GM21723 (cell line): Measurements from ENCODE around the gene TAS1R3.
"Not testable (repeated sequence)": the region's sequence is repeated elsewhere in the genome, so short reads cannot be mapped to it uniquely, and the experiment has no call there.

Experiments used
- ATAC-seq: cut with Tn5 transposase; IDR thresholded peaks from one replicate; pipeline ENCODE4 v1.9.1; 2021; ENCODE audit warnings: mild to moderate bottlenecking, moderate library complexity; ENCODE audit not compliant: unreplicated experiment

The TAS1R3 gene

DNA sequence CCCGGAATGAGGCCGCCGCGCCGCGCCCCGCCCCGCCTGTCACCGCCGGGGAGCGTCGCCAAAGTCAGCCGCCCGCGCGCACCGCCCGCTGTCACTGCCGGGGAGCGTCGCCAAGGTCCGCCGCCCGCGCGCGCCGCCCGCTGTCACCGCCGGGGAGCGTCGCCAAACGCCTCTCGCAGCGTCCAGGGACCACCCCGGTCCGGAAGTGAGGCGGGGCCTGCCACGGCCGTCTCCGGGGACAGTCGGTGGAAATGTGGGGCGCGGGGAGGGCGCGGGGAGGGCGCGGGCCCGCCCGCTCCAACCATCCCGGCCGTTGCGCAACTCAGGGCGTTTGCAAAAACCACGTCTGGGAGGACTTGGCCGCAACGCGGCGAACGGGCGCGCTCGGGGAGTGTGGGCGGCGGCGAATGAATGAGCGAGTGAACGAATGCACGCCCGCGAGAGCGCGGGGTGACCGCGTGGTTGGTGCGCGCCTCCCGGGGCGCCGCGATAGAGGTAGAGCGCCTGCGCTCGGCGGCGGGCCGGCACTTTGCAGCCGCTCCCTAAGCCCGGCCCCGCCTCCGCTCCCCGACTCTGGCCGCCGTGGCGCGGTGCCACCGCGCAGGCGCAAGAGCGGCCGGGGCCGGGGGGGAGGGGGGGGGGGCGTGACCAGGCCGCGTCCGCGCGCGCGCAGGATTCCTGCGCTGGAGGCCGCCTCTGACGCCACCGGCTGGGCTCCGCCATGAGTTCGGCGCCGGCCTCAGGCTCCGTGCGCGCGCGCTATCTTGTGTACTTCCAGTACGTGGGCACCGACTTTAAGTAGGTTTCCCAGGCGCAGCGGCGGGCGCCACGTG lies 22.9 kb upstream of the TAS1R3 start, which contains the start of the genes ACAP3 and PUSL1:
Gene ACAP3 (minus strand): TSS at position 8 of the 833 bp plus-strand sequence. CDS start 115 bp downstream, outside the sequence.
Gene PUSL1 (plus strand): TSS at position 675 of the 833 bp plus-strand sequence. CDS start 47 bp downstream, at position 722.
- ATAC-seq: peak; percentile 61

DNA sequence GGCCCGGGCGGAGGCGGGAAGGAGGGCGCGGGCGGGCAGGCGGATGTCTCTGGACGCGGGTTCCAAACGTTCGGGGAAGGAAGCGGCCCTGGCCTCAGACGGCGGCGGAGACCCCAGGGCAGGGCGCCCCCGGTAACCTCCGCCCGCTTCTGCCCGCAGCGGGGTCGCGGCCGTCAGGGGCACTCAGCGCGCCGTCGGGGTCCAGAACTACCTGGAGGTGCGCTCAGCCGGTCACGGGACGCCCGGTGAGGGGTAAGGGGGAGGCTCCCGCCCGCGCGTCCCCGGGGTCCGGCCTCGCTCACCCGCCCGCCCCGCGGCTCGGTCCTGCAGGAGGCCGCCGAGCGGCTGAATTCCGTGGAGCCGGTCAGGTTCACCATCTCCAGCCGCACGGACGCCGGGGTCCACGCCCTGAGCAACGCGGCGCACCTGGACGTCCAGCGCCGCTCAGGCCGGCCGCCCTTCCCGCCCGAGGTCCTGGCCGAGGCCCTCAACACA lies 22.3 kb upstream of the TAS1R3 start:
- ATAC-seq: no peak

DNA sequence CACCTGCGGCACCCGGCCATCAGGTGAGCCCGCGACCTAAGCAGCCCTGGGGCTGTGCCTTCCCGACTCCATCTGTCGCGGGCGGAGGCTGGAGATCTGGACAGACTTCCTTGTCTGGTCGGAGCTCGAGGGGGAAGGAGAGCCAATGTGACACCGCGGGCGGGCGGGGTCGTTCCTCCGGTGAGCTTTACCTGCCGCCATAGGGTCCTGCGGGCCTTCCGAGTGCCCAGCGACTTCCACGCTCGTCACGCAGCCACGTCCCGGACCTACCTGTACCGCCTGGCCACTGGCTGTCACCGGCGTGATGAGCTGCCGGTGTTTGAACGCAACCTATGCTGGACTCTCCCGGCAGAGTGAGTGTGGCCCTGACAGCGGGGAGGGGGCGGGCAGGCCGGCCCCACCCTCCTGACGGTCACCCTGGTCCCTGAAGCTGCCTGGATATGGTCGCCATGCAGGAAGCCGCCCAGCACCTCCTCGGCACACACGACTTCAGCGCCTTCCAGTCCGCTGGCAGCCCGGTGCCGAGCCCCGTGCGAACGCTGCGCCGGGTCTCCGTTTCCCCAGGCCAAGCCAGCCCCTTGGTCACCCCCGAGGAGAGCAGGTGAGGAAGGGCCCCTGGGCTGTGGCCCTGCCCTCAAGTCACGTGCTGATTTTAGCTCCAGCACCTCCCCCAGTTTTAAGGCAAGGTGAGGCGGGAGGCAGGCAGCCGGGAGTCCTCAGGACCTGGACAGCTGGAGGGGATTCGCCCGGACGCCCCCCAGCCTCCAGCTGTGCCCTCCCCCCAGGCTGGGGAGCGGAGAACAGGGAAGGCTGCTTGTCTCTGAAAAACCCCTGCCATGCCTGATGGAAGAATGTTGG lies 21.6 kb upstream of the TAS1R3 start:
- ATAC-seq: no peak

DNA sequence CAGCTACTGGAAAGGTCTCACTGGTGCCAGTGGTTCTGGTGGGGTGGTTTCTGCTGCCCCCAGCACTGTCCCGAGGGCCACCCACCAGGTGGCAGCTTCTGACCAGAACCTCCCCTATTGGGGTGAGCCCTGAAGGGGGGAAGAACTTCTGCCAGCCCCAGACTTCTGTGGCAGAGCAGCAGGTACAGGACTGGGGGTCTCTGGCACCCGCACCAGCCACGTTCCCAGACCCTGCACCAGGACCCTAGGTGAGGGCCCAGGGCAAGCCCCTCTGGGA lies 21.0 kb upstream of the TAS1R3 start:
- ATAC-seq: no peak

DNA sequence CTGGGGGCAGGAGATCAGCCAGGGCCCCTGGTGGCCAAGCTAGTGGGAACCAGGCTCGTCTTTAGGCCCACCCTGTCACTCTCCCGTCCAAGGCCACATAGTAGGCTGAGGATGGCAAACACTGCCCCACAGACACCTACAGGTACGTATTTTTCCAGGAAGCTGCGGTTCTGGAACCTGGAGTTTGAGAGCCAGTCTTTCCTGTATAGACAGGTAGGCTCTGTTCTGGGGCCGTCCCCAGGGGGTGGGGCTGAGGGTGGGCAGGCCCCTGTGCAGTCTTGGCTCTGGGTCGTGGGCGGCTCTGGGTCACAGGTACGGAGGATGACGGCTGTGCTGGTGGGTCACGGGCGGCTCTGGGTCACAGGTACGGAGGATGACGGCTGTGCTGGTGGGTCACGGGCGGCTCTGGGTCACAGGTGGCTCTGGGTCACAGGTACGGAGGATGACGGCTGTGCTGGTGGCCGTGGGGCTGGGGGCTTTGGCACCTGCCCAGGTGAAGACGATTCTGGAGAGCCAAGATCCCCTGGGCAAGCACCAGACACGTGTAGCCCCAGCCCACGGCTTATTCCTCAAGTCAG lies 20.5 kb upstream of the TAS1R3 start:
- ATAC-seq: no peak

DNA sequence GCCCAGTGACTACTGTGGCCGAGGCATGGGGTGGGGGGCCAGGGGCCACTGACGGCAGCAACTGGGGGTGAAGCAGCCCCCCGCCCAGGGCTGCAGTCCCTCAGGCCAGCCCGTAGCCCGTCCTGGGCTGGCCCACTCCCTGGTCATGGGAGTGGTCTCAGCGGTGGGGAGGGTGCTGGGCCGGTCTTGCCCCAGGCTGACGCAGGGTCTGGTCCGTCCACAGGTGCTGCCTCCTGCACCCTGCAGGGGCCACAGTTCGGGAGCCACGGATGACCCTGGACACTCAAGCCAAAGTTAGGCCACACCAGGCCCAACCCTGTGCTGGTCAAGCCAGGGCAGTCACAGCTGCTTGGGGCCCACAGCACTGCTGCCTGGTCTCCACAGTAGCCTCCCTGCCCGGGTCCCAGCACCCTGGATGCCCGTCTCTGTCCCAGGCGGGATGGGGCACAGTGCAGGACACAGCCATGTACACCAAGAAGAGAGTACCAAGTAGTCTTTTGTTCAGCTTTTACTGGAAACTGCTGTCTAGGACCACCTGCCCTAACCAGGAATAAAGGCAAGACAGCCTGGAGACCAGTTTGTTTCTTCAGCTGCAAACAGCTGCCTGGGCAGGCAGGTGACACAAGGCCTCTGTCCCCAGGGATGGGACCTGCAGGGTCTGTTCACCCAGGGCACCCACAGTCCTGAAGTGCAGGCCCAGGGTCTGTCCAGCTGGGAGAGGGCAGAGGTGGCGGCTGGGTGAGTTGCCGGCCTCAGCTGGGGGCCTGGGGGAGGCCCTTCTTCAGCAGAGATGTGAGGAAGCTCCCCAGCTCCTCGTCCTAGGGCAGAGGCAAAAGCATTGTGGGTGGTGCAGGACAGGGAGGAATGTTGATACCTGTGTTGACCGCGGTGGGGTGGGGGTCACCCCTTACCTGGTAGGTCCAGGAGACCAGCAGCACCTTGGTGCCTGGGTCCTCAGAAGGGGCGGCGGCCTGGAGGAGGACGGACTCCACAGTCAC lies 19.7 kb upstream of the TAS1R3 start:
- ATAC-seq: no peak

DNA sequence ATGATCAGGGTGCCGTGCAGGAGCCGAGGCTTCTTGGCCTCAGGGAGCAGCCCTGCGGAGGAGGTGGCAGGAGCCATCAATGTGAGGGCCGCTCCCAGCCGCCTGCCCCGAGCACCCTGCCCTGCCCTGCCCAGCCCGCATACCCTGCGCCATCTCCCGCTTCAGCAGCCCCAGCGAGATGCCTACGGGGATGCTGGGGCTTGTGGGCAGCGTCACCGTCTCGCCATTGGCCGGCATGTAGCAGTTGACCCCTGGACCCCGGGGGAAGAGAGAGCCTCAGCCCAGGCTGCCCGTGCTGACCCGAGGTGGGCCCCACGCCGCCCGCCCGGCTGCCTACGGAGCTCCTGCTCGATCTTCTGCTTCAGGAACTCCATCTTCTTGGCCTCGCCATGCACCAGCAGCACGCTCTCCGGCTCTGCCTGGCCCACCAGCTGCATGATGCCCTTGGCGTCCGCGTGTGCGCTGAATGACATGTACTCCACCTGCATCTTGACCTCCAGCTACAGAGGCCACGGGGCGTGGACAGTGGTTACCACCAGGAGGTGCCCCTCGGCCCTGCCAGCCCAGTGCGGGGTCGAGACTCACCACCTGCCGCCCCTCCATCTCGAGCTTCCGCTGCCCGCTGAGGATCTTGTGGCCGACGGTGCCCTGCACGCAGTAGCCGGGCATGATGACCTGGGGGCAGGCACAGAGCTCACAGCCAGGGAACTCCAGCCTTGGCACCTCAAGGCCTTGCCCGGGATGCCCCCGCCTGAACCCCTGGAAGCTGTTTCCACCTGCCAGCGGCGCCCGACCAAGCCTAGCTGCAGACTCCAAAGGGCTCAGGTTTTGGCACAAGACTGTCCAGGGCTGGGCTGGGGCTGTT lies 18.4 kb upstream of the TAS1R3 start:
- no peak for ATAC-seq

DNA sequence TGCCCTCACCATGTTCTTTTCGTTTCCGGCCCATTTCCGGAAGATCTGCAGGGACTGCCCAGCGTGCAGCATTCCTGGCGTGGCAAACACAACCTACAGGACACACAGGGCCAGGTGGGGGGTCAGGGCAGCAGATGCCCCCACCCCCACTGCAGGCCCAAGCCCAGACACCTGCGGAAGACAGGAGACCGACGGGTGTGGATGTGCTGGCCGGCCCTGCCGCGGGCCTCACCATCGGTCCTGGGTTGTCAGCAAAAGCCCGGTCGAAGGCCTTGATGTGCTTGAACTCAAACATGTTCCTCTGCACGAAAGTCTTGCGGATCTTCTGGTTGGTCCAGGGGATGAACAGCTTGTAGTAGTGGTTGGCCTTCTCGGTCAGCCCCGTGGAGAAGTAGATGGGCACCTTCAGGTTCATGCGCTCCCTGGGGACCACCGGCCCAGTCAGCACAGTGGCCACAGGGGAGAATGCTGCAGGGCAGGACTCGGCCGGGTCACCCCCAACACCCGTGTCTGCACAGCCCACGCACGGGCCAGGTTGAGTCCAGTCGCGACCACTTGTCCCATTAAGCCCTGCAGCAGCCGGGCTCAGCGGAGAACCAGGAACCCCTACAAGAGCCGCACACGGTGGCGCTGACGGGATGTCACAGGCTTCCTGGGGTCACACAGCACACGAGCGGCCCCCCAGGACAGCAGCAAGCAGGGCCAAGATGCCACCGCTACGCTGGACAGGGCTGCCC lies 17.4 kb upstream of the TAS1R3 start:
- no peak for ATAC-seq

DNA sequence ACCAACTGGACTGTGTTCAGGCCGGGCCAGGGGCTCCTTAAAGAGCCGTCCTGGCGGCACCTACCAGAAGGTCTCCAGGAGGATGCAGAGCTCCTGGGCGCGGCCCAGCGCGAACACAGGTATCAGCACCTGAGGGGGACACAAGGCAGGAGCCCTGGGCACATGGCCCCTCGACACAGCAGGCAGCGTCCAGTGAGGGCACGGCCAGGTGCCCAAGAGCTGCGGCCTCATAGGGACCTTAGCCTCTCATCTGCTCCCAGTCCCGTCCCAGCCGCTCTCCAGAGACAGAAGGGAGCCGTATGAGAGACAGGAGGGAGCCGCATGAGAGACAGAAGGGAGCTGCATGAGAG lies 16.9 kb upstream of the TAS1R3 start:
- ATAC-seq: no peak

DNA sequence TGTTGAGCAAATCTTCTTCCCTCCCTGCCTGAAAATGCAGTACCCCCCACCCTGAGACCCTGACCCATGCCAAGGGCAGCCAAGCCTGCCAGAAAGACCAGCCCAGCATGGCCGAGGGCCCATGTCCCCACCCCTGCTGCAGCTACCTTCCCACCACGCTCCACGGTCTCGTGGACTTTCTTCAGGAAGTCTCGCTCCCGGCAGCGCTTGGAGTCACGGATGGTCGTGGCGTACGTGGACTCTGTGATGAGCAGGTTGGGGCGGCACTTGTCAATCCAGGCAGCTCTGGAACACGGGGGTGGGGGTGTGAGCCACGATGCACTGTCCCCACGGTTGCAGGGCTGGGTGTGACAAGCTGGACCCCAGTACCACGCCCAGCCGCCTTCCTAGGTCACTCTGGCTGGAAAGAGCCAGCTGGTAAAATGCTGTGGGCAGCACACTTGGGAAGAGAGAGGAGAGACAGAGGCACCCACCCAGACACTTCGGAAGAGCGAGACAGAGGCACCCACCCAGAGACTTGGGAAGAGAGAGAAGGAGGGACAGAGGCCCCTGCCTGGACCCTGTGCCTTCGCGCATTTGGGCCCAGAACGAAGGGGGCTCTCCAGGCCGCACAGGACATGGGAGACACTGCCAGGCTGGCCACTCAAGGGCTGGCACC lies 16.3 kb upstream of the TAS1R3 start:
- no peak for ATAC-seq

DNA sequence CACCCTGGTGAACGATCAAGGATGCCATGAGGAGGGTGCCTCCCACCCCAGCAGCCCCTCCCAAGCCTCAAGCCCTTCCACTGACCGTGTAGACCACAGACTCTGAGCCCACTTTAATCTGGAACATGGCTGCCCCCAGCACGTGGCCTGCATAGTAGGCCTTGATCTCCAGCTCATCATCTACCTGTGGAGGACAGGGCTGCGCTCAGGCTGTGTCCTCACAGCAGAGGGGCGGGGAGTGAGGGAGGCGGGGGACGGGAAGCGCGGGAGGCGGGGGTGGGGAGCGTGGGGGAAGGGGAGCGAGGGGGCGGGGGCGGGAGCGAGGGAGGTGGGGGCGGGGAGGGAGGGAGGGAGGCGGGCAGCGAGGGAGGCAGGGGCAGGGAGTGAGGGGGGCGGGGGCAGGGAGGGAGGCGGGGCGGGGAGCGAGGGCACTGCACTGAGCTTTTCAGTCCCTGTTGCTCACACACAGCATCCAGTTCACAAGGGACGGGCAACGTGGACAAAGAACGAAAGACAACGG lies 15.6 kb upstream of the TAS1R3 start:
- ATAC-seq: no peak

DNA sequence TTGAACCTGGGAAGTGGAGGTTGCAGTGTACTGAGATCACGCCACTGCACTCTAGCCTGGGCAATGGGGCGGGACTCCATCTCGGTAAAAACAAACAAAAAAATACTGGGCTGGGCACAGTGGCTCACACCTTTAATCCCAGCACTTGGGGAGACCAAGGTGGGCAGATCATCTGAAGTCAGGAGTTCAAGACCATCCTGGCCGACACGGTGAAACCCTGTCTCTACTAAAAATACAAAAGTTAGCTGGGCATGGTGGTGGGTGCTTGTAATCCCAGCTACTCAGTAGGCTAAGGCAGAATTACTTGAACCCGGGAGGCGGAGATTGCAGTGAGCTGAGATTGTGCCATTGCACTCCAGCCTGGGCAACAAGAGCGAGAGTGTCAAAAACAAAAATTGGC lies 14.9 kb upstream of the TAS1R3 start:
- not testable (repeated sequence) for ATAC-seq

DNA sequence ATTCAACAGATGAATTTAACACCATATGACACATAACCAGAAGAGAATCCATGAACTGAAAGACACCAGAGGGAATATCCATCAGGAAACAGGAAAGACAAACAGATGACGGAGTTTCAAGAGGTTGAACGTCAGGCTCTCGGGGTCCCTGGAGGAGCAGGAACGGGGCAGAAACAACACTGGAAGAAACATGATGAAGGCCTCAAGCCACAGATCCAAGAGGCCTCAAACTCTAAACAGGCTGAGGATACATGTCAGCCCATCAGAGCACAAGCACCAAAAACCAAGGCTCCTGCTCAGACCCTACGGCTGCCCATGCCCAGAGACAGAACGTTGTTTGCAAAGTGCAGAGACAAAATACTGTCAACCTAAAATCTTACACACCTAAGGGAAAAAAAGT lies 13.7 kb upstream of the TAS1R3 start:
- ATAC-seq: no peak

DNA sequence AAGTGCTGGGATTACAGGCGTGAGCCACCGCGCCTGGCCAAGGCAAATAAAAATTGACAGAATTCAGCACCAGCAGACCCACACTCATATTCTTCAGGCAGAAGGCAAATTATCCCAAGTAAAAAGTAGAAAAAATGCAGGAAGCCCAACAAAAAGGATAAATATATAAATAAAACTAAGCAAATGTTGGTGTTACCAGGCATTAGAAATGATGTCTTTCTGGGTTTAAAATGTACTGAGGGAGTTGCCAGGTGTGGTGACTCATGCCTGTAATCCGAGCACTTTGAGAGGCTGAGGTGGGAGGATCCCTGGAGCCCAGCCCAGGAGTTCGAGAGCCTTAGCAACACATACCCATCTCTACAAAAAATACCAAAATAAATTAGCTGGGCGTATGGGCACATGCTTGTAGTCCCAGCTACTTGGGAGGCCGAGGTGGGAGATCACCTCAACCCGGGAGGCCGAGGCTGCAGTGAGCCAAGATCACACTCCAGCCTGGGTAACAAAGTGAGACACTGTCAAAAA lies 12.9 kb upstream of the TAS1R3 start:
- no peak for ATAC-seq

DNA sequence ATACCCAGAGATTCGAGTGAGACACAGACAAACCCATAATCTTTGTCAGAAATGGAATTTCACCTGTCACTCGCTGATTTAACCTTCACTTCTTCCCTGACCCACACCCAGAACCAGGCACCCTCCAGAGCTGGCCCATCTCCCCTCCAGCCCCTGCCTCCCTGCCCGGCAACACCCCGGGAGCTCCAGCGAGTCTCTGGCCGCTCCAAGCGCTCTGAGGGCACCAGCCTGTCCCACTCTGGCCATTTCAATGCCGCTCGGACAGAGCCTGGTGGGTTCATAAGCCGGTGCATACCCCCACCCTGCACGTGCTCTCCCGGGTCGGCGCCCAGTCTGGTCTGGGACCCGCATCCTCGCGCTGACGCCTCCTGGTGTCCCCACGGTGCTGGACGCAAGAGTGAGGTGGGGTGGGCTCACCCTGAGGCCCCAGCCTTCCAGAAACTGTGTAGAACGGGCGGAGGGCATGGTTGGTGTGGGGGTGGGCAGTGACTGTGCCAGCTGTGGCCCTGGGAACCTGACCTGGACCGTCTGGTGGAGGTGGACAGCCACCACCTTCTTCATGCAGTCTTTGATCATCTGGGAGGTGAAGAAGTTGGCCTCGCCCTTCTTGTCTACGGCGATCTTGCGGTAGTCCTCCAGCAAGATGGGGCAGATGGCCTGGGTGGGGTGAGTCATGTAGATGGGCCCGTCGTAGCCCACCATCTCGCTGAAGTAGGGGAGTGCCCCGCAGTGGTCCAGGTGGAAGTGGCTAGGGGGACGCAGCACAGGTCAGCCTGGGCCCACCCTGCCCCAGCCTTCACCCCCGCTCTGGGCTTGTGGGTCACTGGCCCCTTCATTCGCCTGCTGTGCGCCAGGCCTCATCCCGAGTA lies 12.1 kb upstream of the TAS1R3 start:
- no peak for ATAC-seq

DNA sequence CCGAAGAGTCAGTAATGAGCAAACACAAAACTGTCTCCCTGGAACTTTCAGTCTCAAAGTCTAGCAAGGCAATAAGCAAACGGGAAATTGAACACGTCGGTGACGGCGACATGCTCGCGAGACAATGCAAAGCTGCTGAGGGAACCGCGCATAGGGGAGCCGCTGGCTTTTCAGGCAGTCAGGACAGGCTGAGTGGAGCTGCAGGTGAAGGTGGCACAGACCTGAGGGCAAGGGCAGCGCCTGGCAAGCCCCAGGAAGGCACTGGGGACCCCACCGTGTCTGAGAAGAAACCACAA lies 11.5 kb upstream of the TAS1R3 start:
- ATAC-seq: no peak
